ENCODE measurements around the gene PROSER3. TPM values are rescaled to one million over a fixed set of nuclear protein-coding genes. Genes with fewer than 3 reads are reported as not detected.

Gene PROSER3
- total and polyA plus RNA-seq, 2 of the 13 experiments (the other 11 are each of a cell fraction or from before 2014, with no cell fraction given): 5.1 to 5.7 TPM

GRCh38 chr19:35717665-35718344, 40.2 kb upstream of the PROSER3 start, which contains the start of gene KMT2B (continued):
- no peak for TF ChIP-seq CC2D1A (CRISPR knock-in tag; IDR thresholded peaks at IDR 0.05)
- peak; percentile 62; the same call in 1 of the 2 replicates for TF ChIP-seq CREB1 (IDR thresholded peaks at IDR 0.05)
- TF ChIP-seq CREB1 (CRISPR knock-in tag; IDR thresholded peaks at IDR 0.05): peak; percentile 66
- TF ChIP-seq TRIM22 (IDR thresholded peaks at IDR 0.05): no peak
- TF ChIP-seq GATA4 (IDR thresholded peaks at IDR 0.05; ENCODE audit: borderline replicate concordance, low read depth): no peak
- TF ChIP-seq NCOA1 (CRISPR knock-in tag; IDR thresholded peaks at IDR 0.05): no peak
- no peak for TF ChIP-seq ZNF333 (CRISPR knock-in tag; IDR thresholded peaks at IDR 0.05; ENCODE audit: borderline replicate concordance)
- TF ChIP-seq PPARG (CRISPR knock-in tag; conservative IDR thresholded peaks at IDR 0.05): no peak
- no peak for TF ChIP-seq STAG1 (CRISPR knock-in tag; IDR thresholded peaks at IDR 0.05)
- TF ChIP-seq SAFB2 (CRISPR knock-in tag; IDR thresholded peaks at IDR 0.05; ENCODE audit: borderline replicate concordance, low read depth): no peak
- TF ChIP-seq SKI (IDR thresholded peaks at IDR 0.05; ENCODE audit: partially characterized antibody): peak; percentile 9
- no peak for TF ChIP-seq HMGXB4 (CRISPR knock-in tag; IDR thresholded peaks at IDR 0.05; ENCODE audit: borderline replicate concordance in 1 of 2, low read depth in 1 of 2)
- no peak for TF ChIP-seq KAT8 (CRISPR knock-in tag; IDR thresholded peaks at IDR 0.05)
- no peak for TF ChIP-seq ZNF136 (CRISPR knock-in tag; IDR thresholded peaks at IDR 0.05; ENCODE audit: low read depth)
- TF ChIP-seq ZNF335 (CRISPR knock-in tag; IDR thresholded peaks at IDR 0.05): no peak
- TF ChIP-seq HNRNPK (IDR thresholded peaks at IDR 0.05; ENCODE audit: low read depth, low read length, poor library complexity, severe bottlenecking): no peak
- TF ChIP-seq USF2 (IDR thresholded peaks at IDR 0.05; ENCODE audit: low read depth, low read length): no peak
- no peak for TF ChIP-seq USF2 (CRISPR knock-in tag; IDR thresholded peaks at IDR 0.05; ENCODE audit: borderline replicate concordance)
- no peak for TF ChIP-seq SALL1 (CRISPR knock-in tag; IDR thresholded peaks at IDR 0.05)
- no peak for TF ChIP-seq ZNF597 (CRISPR knock-in tag; IDR thresholded peaks at IDR 0.05)
- TF ChIP-seq ZNF550 (CRISPR knock-in tag; IDR thresholded peaks at IDR 0.05; ENCODE audit: borderline replicate concordance): no peak
- TF ChIP-seq FOXK2 (IDR thresholded peaks at IDR 0.05): no peak
- no peak for TF ChIP-seq RXRA (CRISPR knock-in tag; IDR thresholded peaks at IDR 0.05)
- TF ChIP-seq ZFY (CRISPR knock-in tag; IDR thresholded peaks at IDR 0.05): peak; percentile 12
- no peak for TF ChIP-seq PHF8 (CRISPR knock-in tag; IDR thresholded peaks at IDR 0.05)

Measured in HepG2 (cell line).